ENCODE data around the gene RALB.

The RALB gene

DNA sequence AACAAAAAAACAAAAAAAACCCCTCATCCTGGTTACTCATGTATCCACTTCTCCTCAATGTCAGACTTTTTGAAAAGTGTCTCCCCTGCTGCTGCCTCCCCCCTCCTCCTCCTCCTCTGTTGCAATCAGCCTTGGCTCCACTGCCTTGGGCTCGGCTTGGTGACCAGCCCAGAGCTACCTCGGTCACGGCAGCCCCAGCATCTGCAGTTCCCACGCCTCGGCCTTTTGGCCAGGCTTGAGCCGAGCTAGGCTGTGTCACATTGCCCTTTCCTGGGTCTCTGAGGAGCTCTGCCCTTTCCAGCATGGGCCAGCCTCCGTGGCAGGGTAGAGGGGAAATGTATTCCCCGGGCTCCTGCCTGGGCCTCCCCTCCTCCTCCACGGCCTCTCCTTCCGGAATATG is 70.6 kb downstream of the RALB start:
- TF ChIP-seq, protein P1, sequence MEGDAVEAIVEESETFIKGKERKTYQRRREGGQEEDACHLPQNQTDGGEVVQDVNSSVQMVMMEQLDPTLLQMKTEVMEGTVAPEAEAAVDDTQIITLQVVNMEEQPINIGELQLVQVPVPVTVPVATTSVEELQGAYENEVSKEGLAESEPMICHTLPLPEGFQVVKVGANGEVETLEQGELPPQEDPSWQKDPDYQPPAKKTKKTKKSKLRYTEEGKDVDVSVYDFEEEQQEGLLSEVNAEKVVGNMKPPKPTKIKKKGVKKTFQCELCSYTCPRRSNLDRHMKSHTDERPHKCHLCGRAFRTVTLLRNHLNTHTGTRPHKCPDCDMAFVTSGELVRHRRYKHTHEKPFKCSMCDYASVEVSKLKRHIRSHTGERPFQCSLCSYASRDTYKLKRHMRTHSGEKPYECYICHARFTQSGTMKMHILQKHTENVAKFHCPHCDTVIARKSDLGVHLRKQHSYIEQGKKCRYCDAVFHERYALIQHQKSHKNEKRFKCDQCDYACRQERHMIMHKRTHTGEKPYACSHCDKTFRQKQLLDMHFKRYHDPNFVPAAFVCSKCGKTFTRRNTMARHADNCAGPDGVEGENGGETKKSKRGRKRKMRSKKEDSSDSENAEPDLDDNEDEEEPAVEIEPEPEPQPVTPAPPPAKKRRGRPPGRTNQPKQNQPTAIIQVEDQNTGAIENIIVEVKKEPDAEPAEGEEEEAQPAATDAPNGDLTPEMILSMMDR (IDR thresholded peaks at IDR 0.05; ENCODE audit: low read depth, low read length), result no peak
- H3K4me3 ChIP-seq (ENCODE audit: low read depth, low read length), result no peak overlapping the region
- in situ Hi-C loops (cut with HindIII; ENCODE audit: low sequenced_read_pairs), result no loop called here
- no peak for DNase-seq (ENCODE audit: low read depth, low spot score)

DNA sequence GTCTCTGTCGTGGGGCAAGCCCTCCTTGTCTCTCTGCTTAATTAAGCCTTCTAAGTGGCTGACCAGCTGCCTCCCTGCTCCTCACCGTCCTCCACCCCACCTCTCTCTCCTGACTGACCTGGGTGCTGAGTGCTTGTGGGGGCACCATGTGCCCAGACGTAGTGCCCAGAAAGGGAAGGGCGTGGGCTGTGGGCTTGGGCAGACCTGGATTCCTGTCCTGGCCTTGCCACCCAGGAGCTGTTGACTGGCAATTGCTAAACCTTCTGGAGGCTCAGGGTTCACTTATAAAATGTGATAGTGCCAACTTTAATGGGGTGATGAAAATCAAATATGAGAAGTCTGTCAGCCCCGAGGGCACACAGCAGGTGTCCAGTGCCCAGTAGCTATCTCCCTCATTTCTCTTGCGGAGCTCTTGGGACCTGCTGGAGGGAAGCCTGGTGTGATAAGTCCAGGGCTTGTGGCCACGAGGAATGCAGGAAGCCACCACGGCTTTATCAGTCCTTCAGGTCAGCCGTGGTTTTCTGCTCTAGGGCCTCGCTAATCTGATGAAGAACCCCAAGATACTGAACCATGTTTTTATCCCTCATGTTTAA is 71.3 kb downstream of the RALB start:
- in situ Hi-C loops (cut with HindIII; ENCODE audit: low sequenced_read_pairs), result no loop called here
- no peak overlapping the region for H3K4me3 ChIP-seq (ENCODE audit: low read depth, low read length)
- no peak for DNase-seq (ENCODE audit: low read depth, low spot score)
- TF ChIP-seq, protein P1 (IDR thresholded peaks at IDR 0.05; ENCODE audit: low read depth, low read length), result no peak

DNA sequence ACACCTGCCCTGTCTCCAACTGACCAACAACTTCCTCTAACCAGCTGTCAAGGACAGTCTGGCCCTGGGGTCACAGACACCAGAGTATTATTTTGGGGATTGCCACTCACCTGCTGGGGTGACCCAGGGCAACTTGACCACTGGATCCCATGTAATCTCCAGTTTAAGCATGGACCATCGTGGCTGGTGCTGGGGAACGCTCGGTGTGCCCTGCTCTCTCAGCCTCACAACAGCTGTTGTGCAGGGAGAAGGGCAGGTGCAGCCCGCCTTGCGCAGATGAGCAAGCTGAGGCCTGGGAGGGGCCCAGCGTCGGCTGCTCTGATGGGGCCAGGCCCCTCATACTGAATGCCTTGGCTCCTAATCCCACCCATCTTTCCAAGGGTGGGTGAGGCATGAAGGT is 72.3 kb downstream of the RALB start:
- H3K4me3 ChIP-seq (ENCODE audit: low read depth, low read length), result no peak overlapping the region
- in situ Hi-C loops (cut with HindIII; ENCODE audit: low sequenced_read_pairs), result no loop called here
- TF ChIP-seq, protein P1 (IDR thresholded peaks at IDR 0.05; ENCODE audit: low read depth, low read length), result no peak
- DNase-seq (ENCODE audit: low read depth, low spot score), result no peak

DNA sequence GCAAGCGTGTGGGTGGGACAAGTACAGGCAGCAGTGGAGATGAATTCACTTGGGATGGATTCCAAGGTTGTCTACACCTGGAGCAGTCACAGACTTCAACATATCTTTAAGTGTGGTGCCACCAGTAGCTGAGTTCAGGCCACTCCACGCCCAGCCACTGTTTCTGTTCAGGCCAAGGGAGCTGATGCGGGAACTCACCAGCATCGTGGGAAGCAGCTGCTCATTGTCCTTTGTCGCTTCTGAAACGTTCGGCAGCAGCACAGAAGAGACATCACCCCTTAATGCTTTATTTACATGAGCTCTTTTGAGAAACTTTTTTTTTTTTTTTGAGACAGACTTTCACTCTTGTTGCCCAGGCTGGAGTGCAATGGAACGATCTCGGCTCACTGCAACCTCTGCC is 73.4 kb downstream of the RALB start:
- in situ Hi-C loops (cut with HindIII; ENCODE audit: low sequenced_read_pairs), result no loop called here
- TF ChIP-seq, protein P1 (IDR thresholded peaks at IDR 0.05; ENCODE audit: low read depth, low read length), result no peak
- H3K4me3 ChIP-seq (ENCODE audit: low read depth, low read length), result no peak overlapping the region
- DNase-seq (ENCODE audit: low read depth, low spot score), result no peak

DNA sequence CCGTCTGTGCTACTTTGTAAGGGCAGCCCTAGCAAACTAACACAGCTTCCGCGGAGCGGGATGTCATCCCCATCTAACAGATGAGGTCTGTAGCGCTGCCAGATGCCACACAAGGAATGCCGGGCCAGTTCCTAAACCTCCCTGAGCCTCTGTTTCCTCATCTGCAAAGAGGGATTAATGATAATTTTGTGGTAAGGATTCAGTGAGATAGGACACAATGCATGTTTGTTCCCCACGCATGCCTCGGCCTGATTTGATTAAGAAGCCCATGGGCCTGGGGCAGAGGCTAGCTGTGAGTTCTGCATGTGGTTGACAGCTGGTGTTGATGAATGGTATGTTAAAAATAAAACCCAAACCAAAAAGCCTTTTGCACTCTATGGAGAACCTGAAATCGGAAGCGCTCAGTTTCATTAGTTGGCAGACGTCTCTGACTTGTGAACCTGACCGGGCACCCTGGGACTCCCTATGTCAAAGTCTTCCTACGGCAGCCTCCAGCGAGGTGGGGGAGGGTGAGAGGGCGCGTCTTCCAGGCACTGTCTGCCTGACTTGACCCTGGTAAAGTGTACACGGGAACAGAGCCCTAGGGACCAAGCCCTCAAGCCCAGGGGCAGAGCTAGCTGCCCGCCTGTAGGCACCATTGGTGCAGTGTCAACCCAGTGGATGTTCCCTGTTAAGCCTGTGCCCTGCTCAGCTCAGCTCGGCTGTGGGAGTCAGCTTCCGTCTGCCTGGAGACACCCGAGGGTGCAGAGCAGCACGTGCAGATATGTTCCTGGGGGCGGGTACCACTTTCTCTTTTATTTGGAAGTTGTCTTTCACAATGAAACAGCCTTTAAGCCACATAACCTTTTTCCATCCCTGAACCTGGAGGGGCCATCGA is 78.5 kb downstream of the RALB start:
- no peak overlapping the region for H3K4me3 ChIP-seq (ENCODE audit: low read depth, low read length)
- no peak for DNase-seq (ENCODE audit: low read depth, low spot score)
- TF ChIP-seq, protein P1 (IDR thresholded peaks at IDR 0.05; ENCODE audit: low read depth, low read length), result no peak
- in situ Hi-C loops (cut with HindIII; ENCODE audit: low sequenced_read_pairs), result no loop called here

DNA sequence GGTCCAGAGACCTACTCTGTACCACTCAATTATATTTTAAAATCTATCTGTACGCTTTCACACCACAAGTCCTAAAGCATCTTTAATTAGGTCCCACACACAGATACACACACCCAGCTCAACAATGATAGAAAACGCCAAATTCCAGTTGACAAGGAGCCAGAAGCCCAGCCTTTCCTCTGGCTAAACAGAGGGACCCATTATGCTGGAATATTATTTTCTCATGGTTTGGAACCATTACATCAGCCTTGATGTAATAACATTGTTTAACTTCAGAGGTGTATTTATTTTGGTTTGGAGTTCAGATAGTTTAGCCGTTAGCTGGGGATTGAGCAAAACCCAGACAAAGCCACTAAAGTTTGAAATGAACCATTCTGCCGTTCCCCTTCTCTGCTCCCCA is 79.3 kb downstream of the RALB start:
- DNase-seq (ENCODE audit: low read depth, low spot score), result no peak
- H3K4me3 ChIP-seq (ENCODE audit: low read depth, low read length), result no peak overlapping the region
- in situ Hi-C loops (cut with HindIII; ENCODE audit: low sequenced_read_pairs), result no loop called here
- TF ChIP-seq, protein P1 (IDR thresholded peaks at IDR 0.05; ENCODE audit: low read depth, low read length), result no peak

All from astrocyte of the spinal cord (primary cell).